GM18867 (cell line): ENCODE measurements around the gene SPTBN1.

Experiments used
- ATAC-seq: cut with Tn5 transposase; IDR thresholded peaks from one replicate; pipeline ENCODE4 v1.9.1; 2021; ENCODE audit warnings: mild to moderate bottlenecking, moderate library complexity; ENCODE audit not compliant: unreplicated experiment

SPTBN1 gene

GRCh38 chr2:54570925-54571694, 115.0 kb downstream of the SPTBN1 start:
- peak; percentile 68 for ATAC-seq

GRCh38 chr2:54572262-54572635, 116.1 kb downstream of the SPTBN1 start:
- ATAC-seq, result no peak

DNA sequence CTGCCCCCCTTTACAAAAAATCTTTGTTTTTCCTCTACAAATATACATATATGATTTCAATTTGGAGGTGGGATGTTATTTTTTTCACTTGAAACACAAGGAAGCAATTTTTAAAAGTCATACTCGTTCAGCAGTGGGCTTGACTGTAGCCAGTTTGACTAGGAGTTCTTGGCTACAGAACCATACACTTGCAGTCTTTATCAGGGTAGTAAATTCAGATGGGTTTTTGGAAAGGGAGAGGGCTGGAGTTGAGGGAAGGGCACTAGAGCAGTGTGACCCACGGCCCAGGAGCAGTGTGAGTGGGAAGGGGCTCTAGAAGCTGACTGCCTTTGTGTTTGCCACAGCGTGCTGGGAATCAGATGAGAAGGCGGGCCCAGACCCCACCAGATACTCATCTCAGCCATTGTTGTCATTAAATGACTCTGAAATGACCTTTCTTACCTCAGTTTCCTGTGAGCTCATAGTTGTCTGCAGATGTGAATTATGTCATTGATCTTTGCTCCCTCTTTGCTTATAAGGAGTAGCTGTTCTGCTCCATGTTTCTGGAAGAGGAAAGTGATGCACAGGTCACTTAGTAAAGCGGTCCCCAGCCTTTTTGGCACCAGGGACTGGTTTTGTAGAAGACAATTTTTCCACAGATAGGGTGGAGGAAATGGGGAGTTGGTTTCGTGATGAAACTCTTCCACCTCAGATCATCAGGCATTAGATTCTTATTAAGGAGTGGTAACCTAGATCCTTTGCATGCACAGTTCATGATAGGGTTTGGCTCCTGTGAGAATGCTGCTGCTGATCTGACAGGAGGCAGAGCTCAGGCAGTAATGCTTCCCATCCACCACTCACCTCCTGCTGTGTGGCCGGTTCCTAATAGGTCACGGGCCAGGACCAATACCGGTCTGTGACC, 116.8 kb downstream of the SPTBN1 start:
- no peak for ATAC-seq

- ATAC-seq, result no peak
Observed at GRCh38 chr2:54573537-54573919, 117.4 kb downstream of the SPTBN1 start.

DNA sequence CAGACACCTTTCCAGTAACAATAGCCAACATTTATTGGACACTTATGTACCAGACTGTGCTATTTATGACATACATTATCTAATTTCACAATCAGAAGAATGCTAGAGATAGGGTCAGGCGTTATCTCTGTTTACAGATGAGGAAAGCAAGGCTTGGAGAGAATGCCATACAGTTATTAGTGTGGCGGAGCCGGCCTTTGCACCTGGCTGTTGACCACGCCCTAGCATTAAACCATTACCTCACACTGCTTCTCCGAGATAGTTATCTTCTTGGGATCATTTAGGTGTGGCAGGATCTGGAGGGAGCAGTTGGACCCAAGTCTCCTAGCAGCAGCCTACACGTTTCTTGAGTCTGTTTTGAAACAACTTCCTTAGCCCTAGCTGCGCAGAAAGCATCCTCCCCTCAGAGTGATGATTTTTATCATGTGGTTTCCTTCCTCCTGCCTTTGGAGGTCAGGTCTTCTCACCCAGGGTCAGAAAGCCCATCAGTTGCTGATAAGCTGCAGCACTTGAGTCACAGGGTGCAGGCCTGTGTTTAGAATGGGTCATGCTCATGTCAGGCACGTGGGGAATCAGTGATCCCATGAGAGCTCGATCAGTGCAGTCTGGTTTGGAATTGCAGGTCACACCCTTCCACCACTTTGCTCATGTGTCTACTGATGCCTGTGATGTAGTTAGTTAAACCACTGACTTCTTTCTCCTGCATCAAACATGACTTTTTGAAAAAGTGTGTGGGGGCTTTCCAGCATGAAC, 118.2 kb downstream of the SPTBN1 start:
- ATAC-seq, result peak; percentile 32

- no peak for ATAC-seq
Observed at GRCh38 chr2:54574860-54575247, 118.7 kb downstream of the SPTBN1 start.

GRCh38 chr2:54575379-54575888, 119.3 kb downstream of the SPTBN1 start:
- ATAC-seq, result no peak

DNA sequence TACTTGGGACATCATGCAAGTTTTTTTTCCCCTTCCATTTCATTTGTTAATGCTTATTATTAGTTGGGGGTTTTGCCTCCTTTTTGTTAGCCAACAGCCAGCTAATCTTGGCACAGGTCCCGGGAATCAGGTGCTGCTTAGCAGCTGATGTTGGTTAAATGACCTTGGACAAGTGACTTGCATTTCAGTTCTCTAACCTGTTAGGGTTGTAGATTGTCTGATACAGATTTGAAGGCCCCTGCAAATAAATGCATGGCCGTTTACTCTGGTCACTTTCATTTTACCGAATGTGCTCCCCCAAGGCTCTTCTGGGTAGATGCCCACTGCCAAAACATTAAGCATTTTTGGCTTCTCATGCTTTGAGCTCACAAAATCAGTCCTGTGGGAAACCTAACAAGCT, 120.9 kb downstream of the SPTBN1 start:
- ATAC-seq, result no peak

GRCh38 chr2:54577944-54578647, 122.0 kb downstream of the SPTBN1 start:
- ATAC-seq, result no peak

DNA sequence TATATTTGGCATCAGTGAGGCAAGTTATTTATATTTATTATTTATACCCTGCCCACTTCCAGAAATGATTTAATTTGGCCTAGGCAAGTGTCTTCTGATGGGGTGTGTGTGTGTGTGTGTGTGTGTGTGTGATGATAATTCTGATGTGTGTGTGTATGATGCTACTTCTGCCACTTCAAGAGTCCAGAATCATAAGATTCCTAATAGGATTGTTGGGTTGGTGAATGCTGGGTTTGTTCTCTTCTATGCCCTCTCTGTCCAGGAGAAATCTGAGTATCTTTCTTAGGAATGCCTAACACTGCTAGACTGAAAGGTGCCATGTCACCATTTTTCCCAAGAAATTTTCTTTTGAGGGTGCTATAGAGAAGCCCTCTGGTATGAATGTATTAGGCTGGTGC, 122.5 kb downstream of the SPTBN1 start:
- ATAC-seq, result no peak

- no peak for ATAC-seq
Observed at GRCh38 chr2:54579061-54579681, 123.0 kb downstream of the SPTBN1 start.

- peak; percentile 79 for ATAC-seq
Observed at GRCh38 chr2:54579682-54580620, 123.8 kb downstream of the SPTBN1 start.

- peak; percentile 28 for ATAC-seq
Observed at GRCh38 chr2:54581326-54582039, 125.4 kb downstream of the SPTBN1 start.

- no peak for ATAC-seq
Observed at GRCh38 chr2:54582987-54583386, 126.9 kb downstream of the SPTBN1 start.

DNA sequence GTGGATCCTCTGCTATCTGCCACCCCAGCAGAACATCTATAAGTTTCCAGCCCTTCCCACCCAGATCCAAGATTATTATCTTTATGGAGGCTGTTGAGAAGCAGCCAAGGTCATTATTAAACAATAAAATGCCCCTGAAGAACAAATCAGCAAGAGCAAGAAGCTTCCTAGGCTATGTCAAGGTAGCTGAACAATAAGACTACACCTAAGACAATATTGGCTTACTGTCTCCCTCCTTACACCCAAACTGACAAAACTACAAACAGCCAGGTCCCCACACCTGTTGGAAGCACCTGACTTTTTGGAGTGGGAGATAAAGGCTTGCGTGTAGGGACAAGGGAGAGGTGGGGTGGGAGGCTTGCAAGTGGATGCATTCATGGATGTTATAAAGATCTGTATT, 128.5 kb downstream of the SPTBN1 start:
- ATAC-seq, result no peak

- ATAC-seq, result no peak
Observed at GRCh38 chr2:54585136-54585733, 129.1 kb downstream of the SPTBN1 start.

DNA sequence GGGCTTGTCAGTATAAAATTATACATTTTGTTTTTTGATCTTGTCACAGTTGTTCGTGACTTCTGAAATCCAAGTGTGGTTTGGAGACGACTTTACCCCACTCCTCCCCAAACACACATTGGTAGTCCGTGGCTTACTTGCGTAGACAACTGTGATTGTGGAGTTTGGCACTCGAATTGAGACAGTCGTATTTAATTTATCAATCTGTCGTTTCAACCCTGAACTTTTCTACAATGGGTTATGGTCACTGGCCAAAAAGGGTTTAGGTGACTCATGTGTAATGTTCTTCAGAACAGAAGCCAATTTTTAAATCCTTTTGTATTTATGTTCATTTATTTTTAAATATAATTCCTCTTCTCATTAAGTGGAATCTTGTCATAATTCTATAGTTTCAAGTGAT, 129.9 kb downstream of the SPTBN1 start:
- no peak for ATAC-seq

GRCh38 chr2:54586494-54586893, 130.4 kb downstream of the SPTBN1 start:
- no peak for ATAC-seq
